GM21723 (cell line): Measurements from ENCODE around the gene PTAFR.

Experiments used
- ATAC-seq: cut with Tn5 transposase; IDR thresholded peaks from one replicate; pipeline ENCODE4 v1.9.1; 2021; ENCODE audit warnings: mild to moderate bottlenecking, moderate library complexity; ENCODE audit not compliant: unreplicated experiment

The PTAFR gene

DNA sequence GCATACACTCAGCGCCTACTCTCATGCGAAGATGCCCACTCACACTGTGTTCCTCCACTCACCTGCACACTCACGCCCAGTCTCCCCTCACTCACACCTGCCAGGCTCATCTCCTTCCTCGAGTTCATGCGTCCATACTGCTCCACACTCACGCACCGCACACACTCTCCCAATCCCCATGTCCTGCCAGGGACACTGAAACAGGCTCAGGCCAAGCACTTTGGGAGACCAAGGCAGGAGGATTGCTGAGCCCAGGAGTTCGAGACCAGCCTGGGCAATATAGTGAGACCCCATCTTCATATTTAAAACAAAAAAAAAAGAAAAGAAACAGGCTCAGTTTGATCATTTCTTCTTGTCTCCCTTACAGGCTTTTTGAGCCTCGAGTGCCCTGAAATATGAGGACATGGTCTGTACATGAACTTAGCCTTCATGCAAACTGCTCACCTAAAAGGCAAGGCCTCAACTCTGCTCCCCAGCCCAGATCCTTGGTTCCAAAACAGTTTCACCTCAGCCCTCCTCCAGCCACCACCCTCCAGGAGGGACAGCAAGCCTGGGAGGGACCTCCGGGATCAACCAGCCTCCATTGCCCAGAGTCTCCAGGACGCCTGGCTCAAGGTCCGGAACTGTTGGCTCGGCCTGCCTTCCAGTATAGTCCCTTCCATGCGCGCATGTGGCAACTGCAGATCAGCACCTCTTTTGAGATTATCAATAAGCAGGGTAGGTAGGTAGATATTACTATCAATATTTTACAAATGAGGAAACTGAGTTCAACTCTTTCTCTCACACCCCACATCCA is 2.4 kb upstream of the PTAFR start:
- no peak for ATAC-seq

DNA sequence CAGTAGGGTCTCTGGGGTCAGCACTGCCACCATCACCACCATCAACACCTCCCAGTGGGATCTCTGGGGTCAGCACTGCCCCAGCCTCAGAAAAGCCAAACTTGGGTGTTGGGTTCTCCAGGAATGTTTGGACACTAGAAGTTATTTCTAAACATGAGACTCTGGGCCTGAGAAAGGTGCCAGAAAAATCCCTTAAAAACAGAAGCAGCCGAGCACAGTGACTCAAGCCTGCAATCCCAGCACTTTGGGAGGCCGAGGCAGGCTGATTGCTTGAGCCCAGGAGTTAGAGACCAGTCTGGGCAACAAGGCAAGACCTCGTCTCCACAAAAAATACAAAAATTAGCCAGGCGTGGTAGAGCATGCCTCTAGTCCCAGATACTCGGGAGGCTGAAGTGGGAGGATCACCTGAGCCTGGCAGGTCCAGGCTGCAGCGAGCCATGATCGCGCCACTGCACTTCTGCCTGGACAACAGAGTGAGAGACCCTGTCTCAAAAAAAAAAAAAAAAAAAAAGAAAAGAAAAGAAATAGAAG is 470 bp downstream of the PTAFR start:
- no peak for ATAC-seq

DNA sequence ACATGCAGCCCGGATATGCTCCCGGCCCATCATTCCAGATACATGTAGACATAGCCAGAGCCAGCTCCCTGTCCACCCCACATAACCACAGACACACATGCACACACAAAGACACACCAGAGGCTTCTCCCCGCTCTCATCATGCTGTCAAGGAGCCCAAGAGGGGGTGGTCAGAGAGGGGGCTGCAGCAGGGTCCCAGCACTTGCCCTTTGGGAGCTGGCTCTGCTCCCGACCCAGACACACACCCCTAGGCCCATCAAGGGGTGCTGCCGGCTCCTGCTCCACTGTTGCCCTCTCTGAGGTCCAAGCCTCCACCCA is 2.6 kb downstream of the PTAFR start:
- ATAC-seq, result no peak

DNA sequence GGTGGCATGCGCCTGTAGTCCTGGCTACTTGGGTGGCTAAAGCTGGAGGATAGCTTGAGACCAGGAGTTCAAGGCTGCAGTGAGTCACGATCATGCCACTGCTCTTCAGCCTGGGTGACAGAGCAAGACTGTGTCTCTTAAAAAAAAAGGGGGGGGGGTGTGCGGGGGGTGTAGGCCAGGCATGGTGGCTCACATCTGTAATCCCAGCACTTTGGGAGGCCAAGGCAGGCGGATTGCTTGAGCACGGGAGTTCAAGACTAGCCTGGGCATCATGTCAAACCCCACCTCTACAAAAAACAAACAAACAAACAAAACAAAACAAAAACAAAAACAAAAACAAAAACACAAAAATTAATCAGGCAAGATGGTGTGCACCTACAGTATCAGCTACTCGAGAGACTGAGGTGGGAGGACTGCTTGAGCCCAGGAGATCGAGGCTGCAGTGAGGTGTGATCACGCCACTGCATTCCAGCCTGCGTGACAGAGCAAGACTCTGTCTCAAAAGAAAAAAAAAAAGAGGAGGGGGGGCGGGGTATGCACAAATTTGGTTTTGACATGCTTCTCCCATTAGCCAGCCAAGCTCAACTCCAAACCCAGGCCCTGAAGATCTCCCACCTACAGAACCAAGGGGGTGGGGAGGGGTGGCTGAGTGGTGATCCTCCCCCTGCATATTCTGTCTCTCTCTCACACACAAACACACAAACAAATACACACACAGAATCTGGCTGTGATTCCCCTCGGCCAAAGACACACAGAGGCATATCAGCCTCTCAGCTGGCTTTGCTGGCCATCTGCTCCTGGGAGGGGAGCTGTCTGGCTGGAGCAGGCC is 3.1 kb downstream of the PTAFR start:
- no peak for ATAC-seq

DNA sequence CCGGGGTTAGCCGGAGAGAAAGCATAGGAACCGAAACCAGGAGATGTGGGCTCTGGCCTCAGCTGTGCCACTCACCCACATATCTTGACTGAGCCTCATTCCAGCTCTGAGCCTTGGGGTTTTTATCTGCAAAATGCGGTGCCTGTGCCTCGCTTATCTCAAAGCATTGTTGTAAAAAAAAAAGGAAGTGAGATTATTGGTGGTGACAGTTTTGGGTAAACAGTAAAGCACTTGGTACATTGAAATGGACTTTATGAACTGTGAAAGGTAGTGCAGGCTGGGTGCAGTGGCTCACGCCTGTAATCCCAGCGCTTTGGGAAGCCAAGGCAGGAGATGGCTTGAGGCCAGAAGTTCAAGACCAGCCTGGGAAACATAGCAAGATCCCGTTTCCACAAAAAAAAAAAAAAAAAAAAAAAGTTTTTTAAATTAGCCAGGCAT is 3.8 kb downstream of the PTAFR start:
- peak; percentile 58 for ATAC-seq

DNA sequence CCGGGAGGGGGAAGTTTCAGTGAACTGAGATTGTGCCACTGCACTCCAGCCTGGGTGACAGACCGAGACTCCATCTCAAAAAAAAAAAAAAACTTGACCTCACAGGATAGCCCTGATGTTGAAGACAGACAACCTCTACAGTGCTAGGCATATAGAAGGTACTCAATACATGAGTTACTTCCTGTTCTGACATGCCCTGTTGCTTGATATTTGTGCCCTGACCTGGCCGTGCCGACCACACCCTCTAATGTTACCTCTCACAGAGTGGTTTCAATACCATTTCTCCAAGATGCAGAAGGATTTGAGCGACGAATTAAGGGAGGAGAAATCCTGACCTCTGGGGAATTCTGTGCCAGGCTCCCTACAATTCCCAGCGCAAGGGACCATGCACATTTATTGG is 5.2 kb downstream of the PTAFR start:
- no peak for ATAC-seq

DNA sequence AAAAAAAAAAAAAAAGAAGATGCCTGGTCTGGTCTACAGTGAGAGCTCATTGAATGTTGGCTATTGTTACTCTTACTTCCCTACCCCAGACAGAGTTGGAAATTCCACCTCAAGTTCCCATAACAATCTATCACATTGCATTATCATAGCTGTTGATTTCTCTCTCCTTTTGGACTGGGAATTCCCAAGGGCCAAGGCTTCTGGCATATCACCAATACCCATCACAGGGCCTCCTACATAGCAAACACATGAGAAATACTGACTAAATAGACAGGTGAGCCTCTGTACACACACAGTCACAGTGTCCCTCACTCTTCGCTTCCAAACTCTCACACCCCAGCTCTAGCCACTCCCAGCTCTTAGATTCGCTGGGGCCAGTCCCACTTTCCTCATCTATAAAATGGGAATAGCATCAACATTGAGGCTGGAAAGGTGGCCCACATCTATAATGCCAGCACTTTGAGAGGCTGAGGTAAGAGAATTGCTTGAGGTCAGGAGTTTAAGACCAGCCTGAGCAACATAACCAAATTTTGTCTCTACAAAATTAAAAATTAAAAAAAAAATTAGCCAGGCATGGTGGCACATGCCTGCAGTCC is 6.4 kb downstream of the PTAFR start:
- ATAC-seq, result no peak

DNA sequence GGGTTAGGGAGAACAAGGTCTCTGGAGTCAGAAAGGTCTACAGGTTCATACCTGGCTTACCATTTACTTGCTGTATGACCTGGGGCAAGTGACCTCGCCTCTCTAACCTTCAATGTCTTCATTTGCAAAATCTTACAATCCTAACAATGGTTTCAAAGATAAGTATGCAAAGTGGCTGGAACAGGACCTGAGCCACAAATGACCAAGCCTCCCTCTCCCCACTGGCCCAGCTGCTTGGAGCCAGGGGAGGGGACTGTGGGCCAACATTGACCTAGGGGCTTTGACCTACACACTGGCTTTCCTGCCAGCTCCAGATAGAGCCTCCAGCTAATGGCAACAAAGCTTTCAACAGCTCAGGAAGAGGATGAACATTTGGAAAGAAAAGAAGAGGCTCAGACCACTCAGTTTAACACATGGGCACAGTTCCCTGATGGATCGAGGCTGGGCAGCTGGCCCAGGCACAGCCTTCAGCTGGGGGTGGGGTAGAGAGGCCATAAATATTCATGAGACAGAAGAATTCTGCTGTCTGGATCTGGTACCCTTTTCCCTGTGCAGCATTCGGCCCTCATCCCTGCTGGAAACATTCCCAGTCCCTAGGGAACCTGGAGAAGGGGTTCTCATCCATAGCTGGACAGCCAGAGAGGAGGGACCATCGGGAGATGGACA is 12.9 kb downstream of the PTAFR start:
- ATAC-seq, result no peak

DNA sequence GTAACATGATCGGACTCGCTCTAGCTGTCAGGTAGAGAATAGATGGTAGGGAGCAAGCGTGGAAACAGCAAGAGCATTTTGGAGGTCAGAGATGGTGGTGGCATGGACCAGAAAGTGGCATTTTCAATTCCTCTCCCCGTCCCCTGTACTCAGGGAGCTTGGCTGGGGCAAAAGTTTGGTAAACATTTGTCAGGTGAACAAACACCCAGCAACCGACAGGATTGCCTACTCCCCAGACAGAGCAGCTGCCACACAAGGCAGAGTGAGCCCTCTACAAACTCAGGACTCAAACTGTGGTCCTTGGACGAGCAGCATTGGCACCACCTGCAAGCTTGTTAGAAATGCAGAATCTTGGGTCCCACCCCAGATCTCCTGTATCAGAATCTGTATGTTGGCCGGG is 14.3 kb downstream of the PTAFR start:
- ATAC-seq, result no peak

DNA sequence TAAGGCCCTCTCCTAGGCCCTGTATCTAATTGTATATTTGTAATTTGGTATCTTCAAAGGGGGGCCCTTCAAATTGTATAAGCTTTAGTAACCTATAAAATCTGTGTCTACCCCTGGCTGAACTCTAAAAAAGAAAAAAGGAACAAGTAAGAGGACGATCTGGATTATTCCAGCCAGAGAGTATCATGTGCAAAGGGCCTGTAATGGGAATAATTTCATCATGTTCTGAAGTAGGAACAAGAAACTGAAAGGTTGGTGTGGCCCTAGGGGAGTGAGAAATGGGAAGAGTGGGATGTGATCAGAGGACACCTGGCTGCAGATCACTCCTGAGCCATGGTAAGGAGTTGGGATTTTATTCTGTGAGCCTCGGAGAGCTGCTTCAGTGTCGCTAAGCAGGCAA is 14.7 kb downstream of the PTAFR start:
- no peak for ATAC-seq

DNA sequence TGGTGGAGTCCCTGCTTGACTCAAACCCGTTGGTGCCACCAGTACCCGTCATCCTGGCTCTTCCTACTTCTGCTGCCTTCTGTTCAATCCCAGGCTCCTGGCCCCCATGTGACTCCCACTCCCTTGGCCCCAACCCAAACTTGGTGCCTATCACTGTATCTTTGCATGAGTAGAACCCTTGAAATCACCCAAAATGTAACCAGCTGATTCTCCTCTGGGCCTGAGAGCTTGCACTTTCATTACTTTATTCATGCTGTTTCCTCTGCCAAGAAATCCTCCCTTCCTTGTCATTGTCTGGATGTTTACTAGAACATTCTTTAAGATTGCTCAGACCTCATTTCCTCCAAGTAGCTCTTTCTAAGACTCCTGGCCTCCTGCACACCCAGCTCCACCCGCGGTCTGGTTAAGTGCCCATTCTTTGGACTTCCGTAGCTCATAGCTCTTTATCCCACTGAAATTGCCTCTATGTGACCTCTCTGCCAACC is 15.7 kb downstream of the PTAFR start:
- ATAC-seq, result no peak

DNA sequence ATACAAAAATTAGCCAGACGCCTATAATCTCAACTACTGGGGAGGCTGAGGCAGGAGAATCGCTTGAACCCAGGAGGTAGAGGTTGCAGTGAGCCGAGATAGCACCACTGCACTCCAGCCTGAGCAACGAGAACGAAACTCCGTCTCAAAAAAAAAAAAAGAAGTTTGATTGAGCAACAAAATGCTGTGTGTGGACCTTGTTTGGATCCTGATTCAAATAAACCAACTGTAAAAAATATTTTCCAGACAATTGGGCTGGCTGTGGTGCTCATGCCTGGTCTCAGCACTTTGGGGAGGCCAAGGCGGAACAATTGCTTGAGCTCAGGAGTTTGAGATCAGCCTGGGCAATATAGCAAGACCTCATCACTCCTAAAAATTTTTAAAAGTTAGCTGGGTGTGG is 16.8 kb downstream of the PTAFR start:
- ATAC-seq, result no peak

DNA sequence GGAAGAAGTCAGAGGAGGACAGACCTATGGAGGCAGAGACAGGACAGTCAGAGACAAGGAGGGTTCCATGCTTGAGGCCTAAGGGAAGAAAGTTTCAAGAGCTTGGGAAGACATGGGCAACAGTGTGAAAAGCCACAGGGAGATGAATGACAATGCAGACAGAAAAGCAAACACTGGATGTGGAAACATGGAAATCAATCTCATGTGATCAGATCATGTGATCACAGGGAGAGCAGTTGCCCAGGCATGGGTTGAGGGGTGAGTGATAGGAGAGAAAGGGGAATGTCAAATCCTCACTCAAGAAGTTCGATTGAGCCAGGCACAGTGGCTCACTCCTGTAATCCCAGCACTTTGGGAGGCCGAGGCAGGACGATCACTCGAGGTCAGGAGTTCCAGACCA is 17.2 kb downstream of the PTAFR start:
- no peak for ATAC-seq

DNA sequence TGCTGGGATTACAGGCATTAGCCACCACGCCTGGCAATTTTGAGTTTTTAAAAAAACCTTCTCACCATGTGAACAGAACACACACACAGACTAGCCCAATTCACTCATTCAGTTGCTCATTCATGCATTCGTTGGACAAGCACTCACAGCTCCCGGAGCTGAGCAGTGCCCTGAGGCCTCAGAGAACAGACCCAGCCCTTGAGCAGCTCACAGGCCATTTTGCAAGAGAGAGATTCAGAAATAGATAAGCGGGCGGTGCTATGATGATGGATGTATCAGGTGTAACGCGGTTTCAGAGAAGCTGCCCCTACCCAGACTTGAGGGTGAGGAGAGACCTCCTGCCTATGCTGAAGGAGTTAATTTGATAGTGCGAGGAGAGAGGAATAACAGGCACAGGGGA is 18.6 kb downstream of the PTAFR start:
- no peak for ATAC-seq

DNA sequence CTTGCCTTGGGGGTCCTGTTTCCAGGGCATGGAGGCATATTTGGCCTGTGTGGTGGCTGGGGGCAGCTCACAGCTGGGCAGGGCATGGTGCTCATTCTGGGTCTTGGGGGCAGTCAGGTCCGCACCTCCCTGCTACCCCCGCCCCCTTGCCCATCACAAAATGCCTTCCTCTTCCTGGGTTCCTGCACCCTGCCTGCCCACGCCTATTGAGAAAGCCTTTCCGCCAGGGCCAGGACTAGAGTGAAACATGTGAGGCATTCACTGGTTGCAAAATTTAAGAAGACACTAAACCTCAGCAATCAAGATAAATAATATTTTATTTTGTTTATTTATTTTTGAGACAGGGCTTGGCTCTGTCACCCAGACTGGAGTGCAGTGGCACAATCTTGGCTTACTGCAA is 19.7 kb downstream of the PTAFR start:
- ATAC-seq, result no peak

DNA sequence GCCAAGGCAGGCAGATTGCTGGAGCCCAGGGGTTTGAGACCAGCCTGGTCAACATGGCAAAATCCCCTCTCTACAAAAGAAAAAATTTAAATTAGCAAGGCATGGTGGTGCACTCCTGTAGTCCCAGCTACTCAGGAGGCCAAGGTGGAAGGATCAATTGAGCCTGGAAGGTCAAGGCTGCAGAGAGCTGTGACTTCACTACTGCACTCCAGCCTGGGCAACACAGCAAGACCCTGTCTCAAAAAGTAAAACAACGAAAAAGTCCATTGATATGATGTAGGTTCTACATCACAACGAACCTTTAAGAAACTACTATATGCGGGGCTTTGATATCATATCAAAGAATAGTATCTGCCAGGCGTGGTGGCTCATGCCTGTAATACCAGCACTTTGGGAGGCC is 20.9 kb downstream of the PTAFR start:
- ATAC-seq, result no peak

DNA sequence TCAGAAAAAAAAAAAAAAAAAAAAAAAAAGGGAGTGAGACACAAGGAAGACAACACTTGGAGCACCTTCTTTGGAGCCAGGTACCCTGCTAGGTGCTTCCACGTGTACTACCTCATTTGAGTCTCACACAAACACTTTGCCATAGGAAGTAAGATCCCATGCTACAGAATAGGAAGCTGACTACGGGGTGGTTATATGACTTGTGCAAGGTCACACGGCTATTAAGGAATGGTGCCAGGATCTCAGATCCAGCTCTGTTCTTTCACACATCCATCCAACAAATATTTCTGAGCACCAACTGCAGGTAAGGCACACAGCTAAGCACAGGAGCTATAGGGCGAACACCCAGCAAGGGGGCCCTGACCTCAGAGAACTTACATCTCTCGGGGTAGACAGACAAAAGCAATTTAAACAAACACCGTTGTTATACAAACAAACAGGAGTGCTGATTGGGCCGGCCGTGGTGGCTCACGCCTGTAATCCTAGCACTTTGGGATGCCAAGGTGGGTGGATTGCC is 22.4 kb downstream of the PTAFR start:
- ATAC-seq, result no peak

DNA sequence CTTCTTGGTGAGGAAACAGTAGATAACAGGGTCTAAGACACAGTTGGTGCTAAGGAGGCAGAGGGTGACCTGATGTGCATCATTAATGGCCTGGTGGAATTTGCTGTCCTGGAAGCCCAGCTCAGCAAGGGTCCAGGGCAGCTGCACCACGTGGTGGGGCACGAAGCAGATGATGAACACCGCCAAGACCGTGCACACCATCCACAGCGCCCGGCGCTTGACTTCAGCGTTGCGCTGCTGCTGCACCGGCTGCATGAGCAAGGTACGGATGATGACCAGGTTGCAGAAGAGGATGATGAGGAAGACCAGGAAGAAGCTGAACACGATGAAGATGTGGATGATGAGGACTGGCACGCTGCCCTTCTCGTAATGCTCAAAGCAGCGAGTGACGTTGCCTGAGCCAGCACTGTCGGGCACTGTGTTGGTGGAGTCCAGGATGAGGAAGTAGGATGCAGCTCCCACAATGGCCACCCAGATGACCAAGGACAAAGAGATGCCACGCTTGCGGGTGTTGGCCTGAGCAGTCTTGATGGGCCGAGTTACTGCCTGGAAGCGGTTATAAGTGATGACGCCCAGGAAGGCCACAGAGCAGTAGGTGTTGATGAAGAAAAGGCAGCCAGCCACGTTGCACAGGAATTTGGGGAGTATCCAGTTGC is 26.2 kb downstream of the PTAFR start:
- no peak for ATAC-seq

DNA sequence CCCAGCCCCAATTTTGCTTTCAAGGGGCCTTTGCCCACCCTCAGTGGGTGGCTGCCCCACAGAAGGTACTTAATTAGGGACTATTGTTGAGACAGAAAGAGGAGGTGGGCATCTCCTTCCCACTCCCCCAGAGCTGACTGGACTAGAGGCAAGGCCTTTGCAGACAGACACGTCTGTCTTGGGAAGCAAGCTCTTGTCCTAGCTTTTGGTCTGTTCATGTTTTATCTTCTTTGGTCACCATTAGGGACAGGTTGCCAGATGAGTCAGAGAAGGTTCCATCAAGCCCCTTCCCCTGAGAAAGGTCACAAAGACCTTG is 27.7 kb downstream of the PTAFR start:
- no peak for ATAC-seq

DNA sequence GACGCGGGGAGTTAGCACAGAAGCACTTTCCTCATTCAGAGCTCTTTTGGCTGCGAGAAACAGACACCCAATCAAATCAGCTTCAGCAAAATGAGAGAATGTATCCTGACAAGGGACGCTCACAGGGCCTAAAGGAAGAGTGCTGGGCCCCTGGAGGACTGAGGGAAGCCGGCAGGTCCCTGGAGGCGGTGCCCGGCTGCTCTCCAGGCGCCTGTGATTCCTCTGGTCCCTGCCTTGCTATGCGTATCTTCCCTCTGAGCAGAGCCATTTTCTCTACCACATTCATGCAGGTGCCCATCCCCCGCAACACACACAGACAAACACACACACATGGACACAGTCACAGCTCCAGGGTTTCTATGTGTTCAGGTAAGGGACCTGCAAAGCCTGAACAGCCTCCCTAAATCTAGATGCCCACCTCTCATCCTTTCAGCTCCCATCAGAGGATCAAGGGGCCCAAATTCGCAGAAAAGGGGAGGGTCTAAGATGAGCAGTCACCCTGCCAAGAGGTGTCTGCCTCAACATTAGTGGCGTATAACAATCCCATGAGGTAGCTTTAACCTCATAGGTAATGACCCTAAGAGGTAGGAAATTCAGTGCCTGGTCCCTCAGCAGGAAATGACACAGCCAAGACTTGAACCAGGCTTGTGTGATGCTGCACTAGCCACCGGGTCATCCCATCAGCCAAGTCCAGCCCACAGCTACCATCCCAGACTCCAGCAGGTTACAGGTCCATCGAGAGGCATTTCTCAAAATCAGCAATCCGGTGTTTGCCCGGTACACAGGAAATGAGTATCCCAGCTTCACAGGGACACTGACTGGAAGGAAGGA is 29.0 kb downstream of the PTAFR start:
- peak; percentile 26 for ATAC-seq
